GM21381 (cell line): Measurements from ENCODE around the gene MAP3K10.
"Not testable (repeated sequence)": the region's sequence is repeated elsewhere in the genome, so short reads cannot be mapped to it uniquely, and the experiment has no call there.

ENCODE experiments used
- ATAC-seq: cut with Tn5 transposase; IDR thresholded peaks from one replicate; pipeline ENCODE4 v1.9.1; 2021; ENCODE audit warnings: mild to moderate bottlenecking, moderate library complexity; ENCODE audit not compliant: unreplicated experiment

Gene MAP3K10

DNA sequence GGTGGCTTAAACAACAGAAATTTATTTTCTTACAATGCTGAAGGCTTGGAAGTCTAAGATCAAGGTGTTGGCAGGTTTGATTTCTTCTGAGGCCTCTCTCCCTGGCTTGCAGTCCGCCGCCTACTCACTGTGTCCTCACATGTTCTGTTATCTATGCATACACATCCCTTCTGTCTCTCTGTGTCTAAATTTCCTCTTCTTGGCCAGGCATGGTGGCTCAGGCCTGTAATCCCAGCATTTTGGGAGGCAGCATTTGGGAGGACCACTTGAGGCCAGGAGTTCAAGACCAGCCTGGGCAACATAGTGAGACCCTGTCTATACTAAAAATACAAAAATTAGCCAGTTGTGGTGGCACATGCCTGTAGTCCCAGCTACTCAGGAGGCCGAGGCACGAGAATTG is 19.9 kb upstream of the MAP3K10 start:
- ATAC-seq = not testable (repeated sequence)

DNA sequence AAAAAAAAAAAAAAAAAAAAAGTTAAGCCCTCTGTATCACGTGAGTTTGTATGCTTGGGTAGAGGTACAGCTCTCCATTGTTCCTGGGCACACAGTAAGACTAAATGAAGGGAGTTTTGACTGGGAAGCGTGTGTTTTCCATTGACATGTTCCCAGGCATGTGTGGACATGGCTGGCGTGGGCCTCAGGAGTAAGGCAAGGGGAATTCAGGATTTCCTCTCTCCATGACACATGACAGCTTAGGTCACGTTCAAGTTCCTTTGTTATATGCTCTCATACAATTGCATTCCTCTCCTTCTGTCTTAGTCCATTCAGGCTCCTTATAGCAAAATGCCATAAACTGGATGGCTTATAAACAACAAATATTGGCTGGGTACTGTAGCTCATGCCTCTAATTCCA is 17.1 kb upstream of the MAP3K10 start:
- ATAC-seq = no peak

DNA sequence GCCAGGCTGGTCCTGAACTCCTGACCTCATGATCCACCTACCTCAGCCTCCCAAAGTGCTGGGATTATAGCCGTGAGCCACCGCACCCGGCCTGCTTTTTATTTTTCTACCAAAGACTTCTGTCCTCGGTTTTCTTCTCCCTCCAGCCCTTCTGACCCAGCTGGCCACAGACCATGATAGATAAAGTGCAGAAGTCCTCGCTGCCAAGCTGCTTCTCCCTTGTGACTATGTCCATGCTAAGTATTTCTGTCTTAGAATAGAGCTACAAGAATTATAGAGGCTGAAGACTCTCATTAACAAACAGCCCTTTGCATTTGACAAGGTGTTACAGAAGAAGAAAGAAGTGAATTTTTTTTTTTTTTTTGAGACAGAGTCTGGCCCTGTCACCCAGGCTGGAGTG is 15.4 kb upstream of the MAP3K10 start:
- ATAC-seq = no peak

DNA sequence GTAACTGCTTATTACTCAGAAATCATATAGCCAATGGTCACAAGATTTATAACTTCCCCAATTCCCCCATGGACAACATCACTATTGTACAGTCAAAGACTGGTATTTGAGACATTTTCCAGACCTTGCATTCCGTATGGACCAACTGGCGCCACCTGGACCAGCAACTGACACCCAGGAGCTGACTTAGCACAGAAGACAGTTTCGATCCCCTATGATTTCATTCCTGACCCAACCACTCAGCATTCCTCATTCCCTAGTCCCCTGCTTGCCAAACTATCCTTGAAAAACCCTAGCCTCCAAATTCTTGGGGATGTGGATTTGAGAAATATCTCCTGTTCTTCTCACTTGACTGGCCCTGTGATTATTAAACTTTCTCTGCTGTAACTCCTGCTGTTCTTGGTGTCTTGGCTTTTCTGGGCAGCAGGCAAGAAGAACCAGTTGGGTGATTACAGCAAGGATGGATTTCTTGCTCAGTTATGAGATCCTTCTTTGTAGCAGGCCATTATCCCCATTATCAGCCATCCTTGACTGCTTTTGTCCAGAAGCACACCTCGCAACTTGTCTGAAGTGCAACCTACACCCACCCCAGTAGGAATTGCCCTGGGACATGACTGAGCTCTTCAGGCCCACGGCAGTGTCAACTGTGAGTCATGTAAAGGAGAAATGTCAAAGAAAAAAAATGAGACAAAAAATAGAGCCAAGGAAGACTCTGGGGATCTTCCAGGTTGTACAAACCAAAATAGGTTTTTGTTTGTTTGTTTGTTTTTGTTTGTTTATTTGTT is 13.7 kb upstream of the MAP3K10 start:
- ATAC-seq = no peak

DNA sequence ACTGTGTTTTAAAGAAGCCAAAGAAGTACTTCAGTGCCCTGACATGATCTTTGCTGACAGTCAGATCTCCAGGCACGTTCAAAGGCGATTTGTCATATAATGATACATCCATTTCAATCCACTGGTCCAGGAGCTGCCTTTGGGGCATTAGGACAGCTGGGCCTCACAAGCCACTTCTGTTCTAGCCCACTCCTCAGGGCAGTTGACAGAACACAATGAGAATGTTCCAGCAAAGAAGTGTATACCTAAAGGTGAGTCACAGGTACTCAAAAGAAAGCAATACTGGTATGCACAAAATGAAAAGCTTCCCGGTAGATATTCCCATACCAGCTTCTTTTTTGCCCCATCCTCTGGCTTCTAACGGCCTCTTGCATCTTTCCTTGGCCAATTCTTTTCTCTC is 12.5 kb upstream of the MAP3K10 start:
- ATAC-seq = no peak

DNA sequence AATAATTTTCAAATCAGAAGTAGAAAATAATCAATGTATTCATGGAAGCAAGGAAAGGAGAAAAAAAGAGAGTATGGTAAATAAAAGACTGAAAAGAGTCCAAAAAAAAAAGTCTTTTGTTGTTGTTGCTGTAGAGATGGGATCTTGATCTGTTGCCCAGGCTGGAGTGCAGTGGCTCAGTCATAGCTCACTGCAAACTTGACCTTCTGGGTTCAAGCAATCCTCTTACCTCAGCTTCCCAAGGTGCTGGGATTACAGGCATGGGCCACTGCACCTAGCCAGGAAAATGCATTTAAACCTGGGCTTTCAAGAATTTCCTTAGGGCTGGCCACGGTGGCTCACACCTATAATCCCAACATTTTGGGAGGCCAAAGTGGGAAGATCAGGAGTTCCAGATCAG is 7.0 kb upstream of the MAP3K10 start:
- no peak for ATAC-seq

DNA sequence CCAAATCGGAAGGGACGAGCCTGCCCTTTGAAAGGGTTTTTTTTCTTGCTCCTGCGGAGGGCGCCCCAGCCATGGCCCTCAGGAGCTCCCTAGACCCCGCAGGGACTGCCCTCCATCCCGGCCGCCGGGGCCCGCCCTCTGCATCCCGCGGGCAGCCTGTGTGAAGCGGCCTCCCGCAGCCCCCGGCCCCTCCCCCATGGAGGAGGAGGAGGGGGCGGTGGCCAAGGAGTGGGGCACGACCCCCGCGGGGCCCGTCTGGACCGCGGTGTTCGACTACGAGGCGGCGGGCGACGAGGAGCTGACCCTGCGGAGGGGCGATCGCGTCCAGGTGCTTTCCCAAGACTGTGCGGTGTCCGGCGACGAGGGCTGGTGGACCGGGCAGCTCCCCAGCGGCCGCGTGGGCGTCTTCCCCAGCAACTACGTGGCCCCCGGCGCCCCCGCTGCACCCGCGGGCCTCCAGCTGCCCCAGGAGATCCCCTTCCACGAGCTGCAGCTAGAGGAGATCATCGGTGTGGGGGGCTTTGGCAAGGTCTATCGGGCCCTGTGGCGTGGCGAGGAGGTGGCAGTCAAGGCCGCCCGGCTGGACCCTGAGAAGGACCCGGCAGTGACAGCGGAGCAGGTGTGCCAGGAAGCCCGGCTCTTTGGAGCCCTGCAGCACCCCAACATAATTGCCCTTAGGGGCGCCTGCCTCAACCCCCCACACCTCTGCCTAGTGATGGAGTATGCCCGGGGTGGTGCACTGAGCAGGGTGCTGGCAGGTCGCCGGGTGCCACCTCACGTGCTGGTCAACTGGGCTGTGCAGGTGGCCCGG is 815 bp downstream of the MAP3K10 start:
- peak; percentile 8 for ATAC-seq

DNA sequence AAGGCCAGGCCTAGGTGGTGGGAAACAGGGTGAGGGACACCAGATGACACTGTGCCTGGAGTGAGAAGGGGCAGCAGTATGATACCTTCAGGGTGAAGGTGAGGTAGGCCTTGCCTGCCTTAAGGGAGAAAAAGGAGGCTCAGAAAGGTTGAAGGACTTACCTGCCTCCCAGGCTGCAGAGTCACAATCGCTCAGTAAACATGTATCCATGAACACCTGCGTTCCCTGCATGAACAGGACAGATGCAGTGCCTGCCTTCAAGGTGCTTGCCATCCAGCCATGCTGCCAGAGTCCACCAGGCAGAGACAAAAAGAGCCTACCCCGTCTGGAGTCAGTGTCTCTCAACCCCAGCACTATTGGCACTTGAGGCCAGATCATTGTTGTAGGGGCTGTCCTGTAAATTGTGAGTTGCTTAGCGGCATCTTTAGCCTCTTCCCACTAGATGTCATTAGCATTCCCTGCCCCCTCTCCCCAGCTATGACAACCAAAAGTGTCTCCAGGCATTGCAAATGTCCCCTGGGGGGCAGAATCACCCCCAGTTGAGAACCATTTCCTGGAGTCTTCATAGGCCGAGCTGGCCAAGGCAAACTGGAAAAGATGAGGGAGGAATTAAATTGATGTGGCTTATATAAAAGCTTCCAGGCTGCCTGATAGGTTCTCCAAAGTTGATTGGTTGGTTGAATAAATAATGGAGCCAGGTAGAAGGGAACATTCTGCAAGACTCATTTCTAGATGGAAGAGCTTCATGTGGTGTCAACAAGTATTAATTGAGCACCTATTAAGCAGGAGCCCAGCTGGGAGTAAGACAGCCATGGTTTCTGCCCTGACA is 1.7 kb downstream of the MAP3K10 start:
- no peak for ATAC-seq

DNA sequence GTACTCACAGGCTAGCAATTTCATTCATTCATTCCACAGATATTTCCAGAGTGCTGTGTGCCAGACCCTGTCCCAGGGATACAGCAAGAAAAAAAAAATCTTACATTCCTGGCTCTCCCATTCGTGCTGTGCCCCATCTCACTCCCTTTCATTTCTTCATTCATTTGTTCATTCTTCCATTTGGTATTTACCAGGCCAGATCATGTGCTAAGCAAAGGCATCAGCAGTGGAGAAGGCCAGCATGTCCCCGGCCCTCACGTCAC is 2.3 kb downstream of the MAP3K10 start:
- no peak for ATAC-seq

DNA sequence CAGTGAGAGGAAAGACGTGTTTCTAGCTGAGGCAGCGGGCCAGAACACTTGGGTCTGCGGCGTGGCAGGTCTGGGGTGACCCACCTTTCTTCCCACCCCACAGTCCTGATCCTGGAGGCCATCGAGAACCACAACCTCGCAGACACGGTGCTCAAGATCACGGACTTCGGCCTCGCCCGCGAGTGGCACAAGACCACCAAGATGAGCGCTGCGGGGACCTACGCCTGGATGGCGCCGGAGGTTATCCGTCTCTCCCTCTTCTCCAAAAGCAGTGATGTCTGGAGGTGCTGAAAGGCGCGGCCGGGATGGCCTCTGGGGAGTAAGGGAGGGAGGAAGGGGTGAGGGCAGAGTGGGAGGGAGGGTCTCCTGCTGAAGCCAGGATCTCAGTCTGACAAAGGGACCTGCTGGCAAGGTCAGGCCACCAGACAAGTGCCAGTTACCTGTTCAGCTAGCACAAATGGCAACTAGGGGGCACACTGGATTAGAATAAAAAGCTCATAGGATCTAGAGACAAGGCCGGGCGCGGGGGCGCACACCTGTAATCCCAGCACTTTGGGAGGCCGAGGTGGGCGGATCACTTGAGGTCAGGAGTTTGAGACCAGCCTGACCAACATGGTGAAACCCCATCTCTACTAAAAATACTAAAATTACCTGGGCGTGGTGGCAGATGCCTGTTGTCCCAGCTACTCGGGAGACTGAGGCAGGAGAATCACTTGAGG is 7.2 kb downstream of the MAP3K10 start:
- ATAC-seq = no peak

DNA sequence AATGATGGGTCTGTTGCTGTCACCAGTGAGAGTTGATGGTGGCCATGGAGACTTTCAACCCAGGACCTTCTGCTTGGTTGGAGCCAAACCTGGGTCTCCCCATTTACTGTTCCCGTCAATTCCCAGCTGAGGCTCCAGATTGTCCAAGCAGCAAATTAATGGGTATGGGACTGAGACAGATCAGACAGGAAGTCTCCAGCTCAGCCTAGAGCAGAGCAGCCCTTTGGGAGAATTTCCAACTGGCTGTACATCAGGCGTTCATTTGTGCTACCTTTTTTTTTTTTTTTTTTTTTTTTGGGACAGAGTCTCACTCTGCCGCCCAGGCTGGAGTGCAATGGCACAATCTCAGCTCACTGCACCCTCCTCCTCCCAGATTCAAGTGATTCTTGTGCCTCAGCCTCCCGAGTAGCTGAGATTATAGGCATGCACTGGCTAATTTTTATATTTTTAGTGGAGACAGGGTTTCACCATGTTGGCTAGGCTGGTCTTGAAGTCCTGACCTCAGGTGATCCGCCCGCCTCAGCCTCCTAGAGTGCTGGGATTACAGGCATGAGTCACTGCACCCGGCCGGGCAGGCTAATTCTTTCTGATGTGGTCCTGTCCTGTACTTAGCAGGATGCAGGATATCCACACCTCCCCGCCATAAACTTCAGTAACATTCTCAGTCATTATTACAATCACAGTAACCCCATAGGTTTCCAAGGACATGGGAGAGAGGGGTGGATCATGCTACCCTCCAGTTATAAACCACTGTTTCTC is 9.3 kb downstream of the MAP3K10 start:
- no peak for ATAC-seq

DNA sequence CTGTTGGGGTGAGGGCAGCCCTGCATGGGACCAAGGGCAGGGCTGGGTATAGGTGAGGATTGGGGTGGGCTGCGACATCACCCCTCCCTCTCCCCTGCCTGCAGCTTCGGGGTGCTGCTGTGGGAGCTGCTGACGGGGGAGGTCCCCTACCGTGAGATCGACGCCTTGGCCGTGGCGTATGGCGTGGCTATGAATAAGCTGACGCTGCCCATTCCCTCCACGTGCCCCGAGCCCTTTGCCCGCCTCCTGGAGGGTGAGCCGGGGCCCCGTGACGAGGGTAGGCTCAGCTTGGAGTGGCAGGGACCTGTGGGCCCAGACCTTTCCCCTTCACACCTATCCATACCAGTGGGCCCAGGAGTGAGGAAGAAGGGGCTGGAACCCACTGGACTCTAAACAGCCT is 13.2 kb downstream of the MAP3K10 start:
- ATAC-seq = no peak

DNA sequence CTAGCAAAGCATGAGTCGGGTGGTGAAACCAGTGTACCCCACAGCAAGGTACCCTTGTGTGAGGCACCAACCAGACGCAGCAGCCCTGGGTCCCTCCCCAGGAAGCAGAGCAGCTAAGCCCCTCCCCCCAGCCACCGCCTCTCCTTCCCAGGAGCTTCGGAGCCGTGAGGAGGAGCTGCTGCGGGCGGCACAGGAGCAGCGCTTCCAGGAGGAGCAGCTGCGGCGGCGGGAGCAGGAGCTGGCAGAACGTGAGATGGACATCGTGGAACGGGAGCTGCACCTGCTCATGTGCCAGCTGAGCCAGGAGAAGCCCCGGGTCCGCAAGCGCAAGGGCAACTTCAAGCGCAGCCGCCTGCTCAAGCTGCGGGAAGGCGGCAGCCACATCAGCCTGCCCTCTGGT is 14.5 kb downstream of the MAP3K10 start:
- no peak for ATAC-seq

DNA sequence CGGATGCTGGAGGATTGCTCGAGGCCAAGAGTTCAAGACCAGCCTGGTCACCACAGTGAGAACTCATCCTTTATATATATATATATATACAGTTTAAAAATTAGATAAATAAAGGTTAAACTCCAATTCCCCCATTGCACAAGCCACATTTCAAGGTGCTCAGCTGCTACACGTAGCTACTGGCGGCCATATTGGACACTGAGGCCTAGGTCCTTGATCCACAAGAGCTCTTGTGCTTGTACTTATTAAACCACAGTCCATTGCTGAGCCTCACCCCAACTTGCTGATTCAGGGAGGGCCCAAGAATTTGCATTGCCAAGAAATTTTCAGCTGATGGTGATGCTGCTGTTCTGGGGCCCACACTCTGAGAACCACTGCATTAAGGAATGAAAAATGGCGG is 17.4 kb downstream of the MAP3K10 start:
- ATAC-seq = no peak

DNA sequence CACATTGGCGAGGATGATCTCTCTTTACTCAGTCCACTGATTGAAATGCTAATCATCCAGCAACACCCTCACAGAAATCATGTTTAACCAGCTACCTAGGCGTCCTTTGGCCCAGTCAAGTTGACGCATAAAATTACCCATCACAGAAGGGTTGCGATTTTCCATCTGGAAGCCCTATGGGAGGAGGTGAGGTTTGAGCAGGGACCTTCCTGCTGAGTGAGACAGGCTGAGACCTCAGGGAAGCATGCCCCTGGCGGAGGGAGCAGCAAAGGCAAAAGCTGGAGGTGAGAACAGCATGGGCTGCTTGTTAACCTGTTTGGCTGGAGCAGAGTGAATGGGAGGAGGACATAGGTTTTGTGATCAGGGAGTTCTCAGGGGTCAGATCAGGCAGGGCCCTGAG is 19.7 kb downstream of the MAP3K10 start:
- no peak for ATAC-seq

DNA sequence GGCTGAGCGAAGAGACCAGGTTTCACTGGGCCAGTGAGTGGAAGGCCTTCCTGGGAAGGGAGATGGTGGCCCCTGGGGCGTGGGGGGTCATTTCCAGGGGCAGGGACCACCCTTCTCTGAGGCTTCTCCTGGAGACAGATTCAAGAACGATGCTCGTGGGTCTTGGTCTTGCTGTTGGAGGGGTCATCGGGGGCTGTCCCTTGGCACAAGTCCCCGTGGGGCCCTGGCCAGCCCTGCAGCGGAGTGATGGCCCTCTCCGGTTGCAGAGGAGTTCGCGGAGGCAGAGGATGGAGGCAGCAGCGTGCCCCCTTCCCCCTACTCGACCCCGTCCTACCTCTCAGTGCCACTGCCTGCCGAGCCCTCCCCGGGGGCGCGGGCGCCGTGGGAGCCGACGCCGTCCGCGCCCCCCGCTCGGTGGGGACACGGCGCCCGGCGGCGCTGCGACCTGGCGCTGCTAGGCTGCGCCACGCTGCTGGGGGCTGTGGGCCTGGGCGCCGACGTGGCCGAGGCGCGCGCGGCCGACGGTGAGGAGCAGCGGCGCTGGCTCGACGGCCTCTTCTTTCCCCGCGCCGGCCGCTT is 22.1 kb downstream of the MAP3K10 start:
- ATAC-seq = no peak

DNA sequence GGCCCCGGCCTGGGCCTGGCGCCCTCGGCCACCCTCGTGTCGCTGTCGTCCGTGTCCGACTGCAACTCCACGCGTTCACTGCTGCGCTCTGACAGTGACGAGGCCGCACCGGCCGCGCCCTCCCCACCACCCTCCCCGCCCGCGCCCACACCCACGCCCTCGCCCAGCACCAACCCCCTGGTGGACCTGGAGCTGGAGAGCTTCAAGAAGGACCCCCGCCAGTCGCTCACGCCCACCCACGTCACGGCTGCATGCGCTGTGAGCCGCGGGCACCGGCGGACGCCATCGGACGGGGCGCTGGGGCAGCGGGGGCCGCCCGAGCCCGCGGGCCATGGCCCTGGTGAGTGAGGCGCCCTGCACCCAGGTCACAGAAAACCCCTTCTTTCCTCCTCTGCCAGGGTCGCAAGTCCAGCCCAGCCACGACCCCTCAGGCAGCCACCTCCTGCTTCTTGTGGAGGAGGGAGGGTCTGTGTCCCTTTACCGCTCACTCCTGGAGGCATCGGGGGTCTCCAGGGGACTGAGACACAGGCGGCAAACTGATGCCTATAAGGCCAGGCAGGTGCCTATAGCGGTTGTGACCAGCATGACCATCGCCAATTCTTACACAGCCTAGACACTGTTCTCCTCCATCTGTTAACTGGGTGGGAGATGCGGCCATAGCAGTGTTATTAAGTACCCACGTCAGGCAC is 22.8 kb downstream of the MAP3K10 start:
- no peak for ATAC-seq

DNA sequence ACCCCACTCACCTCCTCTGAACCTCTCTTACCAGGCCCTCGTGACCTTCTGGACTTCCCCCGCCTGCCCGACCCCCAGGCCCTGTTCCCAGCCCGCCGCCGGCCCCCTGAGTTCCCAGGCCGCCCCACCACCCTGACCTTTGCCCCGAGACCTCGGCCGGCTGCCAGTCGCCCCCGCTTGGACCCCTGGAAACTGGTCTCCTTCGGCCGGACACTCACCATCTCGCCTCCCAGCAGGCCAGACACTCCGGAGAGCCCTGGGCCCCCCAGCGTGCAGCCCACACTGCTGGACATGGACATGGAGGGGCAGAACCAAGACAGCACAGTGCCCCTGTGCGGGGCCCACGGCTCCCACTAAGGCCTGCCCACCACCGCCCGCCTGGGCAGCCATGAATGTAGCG is 23.7 kb downstream of the MAP3K10 start:
- no peak for ATAC-seq

DNA sequence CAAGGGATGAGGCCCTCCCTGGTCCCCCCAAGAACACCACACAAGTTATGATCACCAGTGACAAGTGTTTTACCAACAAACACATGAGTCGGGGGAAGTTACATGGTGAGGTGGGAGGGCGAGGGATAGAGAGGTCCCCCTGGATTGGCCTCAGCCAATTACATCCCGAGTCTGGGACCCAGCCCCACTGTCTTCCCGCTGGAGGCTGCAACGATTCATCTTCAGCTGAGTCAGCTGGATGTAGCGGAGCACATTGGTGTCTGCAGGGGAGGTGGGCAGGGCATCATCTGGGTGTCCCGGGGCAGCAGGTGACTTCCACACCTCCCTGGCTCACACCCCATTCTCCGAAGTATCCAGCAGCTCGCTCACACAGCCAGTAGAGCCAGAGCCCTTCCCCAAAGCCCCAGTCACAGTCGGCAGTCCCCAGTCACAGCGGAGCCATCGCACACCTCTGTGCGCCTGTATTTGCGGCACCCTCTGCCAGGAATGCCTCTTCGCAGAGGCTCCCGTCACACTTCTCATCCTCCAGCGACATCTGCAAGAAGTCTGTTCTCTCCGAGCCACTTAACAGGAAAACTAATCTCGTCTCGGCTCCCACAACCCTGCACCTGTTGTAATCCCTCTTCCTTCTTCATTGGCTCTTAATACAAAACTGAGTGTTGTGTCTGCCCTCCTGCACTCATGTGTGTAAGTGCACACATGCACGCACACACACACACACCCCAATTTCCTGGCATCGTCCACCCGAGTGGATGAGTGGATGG is 25.0 kb downstream of the MAP3K10 start:
- ATAC-seq = no peak
